ENCODE results near the gene ACACB.

ACACB gene

DNA sequence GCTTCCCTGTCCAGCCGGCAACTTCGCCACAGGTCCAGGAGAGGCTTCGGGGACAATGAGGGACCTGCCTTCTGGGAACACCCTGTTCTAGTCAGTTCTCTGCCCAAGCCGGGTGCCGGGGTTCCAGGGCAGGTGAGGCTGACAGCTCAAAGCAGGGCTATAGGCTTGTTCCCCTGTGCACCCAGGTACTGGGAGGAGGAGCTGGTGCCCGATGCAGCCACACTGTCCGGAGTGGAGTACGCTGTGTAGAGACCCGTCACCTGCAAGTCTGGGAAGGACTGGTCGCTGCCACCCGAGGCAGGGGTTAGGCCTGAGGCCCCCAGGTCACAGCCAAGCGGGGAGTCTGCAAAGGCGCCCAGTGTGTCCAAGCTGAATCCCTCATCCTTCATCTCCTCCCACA lies 163.1 kb downstream of the ACACB start:
- TF ChIP-seq, protein P1, sequence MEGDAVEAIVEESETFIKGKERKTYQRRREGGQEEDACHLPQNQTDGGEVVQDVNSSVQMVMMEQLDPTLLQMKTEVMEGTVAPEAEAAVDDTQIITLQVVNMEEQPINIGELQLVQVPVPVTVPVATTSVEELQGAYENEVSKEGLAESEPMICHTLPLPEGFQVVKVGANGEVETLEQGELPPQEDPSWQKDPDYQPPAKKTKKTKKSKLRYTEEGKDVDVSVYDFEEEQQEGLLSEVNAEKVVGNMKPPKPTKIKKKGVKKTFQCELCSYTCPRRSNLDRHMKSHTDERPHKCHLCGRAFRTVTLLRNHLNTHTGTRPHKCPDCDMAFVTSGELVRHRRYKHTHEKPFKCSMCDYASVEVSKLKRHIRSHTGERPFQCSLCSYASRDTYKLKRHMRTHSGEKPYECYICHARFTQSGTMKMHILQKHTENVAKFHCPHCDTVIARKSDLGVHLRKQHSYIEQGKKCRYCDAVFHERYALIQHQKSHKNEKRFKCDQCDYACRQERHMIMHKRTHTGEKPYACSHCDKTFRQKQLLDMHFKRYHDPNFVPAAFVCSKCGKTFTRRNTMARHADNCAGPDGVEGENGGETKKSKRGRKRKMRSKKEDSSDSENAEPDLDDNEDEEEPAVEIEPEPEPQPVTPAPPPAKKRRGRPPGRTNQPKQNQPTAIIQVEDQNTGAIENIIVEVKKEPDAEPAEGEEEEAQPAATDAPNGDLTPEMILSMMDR (IDR thresholded peaks at IDR 0.05; ENCODE audit: low read depth, low read length): no peak
- no peak overlapping the region for H3K4me3 ChIP-seq (replicated peaks in 1 of 2; ENCODE audit: low read depth in 2 of 2, low read length in 2 of 2)
- no peak for DNase-seq (ENCODE audit: low read depth in 2 of 2)

DNA sequence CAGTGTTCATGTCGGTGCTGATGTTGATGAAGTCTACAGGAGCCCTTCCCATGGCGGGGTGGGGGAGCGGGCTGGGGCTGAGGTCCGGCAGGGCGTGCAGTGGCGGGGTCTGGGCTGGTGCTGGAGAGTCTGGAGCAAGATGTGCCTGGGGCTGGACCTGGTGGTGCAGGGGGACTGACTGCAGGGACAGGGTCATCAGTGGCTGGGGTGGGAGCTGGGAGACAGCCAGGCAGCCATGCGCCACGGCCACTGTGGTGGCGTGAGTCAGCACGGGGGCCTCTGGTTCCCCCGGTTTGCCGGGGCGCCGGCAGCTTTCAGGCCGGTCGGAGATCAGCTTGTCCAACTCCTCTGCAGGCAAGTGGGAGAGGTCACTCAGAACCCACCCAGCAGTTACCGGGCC lies 165.1 kb downstream of the ACACB start:
- H3K4me3 ChIP-seq (replicated peaks in 1 of 2; ENCODE audit: low read depth in 2 of 2, low read length in 2 of 2): no peak overlapping the region
- TF ChIP-seq, protein P1 (IDR thresholded peaks at IDR 0.05; ENCODE audit: low read depth, low read length): no peak
- no peak for DNase-seq (ENCODE audit: low read depth in 2 of 2)

DNA sequence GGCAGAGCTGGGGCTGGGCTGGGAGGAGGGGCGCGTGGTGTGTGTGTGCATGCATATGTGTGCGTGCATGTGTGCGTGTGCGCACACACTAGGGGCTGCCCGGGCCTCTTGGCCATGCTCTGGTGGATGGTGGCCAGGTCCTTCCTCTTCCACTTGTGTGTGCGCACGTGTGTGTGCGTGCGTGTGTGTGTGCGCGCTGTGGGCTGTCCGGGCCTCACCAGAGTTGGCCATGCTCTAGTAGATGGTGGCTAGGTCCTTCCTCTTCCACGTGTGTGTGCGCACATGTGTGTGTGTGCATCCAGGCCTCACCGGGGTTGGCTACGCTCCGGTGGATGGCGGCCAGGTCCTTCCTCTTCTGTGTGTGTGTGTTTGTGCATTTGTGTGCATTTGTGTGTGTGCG lies 168.0 kb downstream of the ACACB start:
- no peak for DNase-seq (ENCODE audit: low read depth in 2 of 2)
- TF ChIP-seq, protein P1 (IDR thresholded peaks at IDR 0.05; ENCODE audit: low read depth, low read length): no peak
- H3K4me3 ChIP-seq (replicated peaks in 1 of 2; ENCODE audit: low read depth in 2 of 2, low read length in 2 of 2): no peak overlapping the region

DNA sequence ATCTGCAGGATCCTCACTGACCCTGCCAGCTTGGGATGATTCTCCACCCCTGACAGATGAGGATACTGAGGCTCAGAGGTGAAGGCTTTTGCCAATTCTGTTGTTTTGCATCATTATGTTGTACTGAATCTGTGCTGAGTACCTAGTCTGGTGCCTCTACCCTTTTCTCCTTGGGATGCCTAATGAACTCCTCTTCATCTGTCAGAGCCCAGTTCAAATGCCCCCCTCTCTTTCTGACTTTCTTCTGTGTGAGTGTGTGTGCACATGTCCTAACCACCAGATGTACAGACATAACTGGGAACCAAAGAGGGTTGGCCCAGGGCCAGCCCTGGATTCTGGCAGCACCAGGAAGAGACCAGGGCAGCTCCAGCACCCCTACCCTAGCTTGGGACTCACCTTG lies 169.9 kb downstream of the ACACB start:
- H3K4me3 ChIP-seq (replicated peaks in 1 of 2; ENCODE audit: low read depth in 2 of 2, low read length in 2 of 2): no peak overlapping the region
- TF ChIP-seq, protein P1 (IDR thresholded peaks at IDR 0.05; ENCODE audit: low read depth, low read length): no peak
- no peak for DNase-seq (ENCODE audit: low read depth in 2 of 2)

DNA sequence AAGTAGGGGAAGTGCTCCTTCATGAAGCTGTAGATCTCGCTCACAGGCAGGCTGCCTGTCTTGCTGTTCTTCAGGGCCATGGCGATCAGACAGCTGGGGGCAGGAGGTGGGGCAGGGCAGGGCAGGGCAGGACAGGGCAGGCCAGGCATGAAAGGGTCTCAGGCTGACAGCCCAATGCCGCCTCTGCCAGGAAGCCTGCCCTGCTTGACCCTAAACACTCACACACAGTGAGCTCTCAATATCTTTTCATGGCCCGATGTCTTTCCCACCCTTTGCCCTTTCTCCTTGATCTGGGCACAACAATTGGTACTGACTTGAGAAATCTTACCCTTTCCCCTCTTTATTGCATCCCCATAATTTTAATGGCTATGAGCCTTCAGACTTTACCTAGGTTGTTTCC lies 170.3 kb downstream of the ACACB start:
- DNase-seq (ENCODE audit: low read depth in 2 of 2): no peak
- no peak overlapping the region for H3K4me3 ChIP-seq (replicated peaks in 1 of 2; ENCODE audit: low read depth in 2 of 2, low read length in 2 of 2)
- TF ChIP-seq, protein P1 (IDR thresholded peaks at IDR 0.05; ENCODE audit: low read depth, low read length): no peak

DNA sequence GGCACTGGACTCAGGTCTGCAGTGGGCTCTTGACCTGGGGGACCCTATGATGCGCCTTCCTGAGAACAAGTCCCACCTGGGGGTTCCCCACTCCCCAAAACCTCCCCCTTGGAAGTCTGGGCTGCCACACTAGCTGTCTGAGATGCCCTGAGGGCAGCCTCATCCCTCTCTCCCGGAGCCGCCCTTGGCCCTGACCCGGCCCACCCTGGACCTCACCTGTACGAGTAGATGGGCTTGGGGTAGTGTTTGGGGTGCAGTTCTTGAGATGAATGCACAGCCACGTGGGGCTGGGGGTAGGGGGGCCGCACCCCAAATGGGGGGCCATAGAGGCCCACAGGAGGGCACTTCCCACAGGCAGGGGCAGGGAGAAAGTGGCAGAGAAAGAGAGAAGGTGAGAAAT lies 170.8 kb downstream of the ACACB start:
- TF ChIP-seq, protein P1 (IDR thresholded peaks at IDR 0.05; ENCODE audit: low read depth, low read length): no peak
- DNase-seq (ENCODE audit: low read depth in 2 of 2): no peak
- no peak overlapping the region for H3K4me3 ChIP-seq (replicated peaks in 1 of 2; ENCODE audit: low read depth in 2 of 2, low read length in 2 of 2)

DNA sequence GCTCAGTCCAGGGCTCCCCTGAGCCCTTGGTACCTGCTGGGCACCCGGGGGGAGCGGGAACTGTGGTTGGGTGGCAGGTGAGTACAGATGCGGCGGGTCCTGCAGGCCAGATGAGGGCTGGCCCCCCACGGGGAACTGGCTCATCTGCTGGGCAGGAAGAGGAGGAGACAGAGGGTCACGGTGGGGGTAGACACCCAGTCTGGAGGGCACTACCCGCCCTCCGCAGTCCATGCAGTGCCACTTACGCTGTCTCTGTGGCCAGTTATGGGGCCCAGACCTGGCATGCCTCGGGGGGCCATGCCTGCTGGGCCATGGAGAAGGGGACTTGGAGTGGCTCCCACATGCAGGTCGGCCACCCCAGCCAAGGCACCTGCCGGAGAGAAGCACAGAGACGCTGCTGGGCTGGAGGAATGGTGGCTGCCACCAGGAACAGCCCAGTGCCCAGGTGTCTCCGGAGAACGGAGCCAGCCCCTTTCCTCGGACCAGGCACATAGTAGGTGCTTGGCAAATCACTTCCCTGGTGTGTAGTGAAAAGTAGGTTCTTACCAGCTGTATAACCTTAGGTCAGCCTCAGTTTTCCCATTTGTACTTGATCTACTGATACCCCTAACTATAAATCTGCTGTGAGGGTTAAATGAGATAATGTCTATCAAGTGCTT lies 171.6 kb downstream of the ACACB start:
- no peak for DNase-seq (ENCODE audit: low read depth in 2 of 2)
- TF ChIP-seq, protein P1 (IDR thresholded peaks at IDR 0.05; ENCODE audit: low read depth, low read length): no peak

More for the DNA sequence above, 171.6 kb downstream of the ACACB start:
- no peak overlapping the region for H3K4me3 ChIP-seq (replicated peaks in 1 of 2; ENCODE audit: low read depth in 2 of 2, low read length in 2 of 2)

Measured in cardiac fibroblast (primary cell).